Measurements from ENCODE around the gene DACT2. TPM values are rescaled to one million over a fixed set of nuclear protein-coding genes. Genes with fewer than 3 reads are reported as not detected.

The DACT2 gene
- total and polyA plus RNA-seq, 2 of the 8 experiments (the other 6 are each of a cell fraction or from before 2014, with no cell fraction given): 2.9 to 3.1 TPM

DNA sequence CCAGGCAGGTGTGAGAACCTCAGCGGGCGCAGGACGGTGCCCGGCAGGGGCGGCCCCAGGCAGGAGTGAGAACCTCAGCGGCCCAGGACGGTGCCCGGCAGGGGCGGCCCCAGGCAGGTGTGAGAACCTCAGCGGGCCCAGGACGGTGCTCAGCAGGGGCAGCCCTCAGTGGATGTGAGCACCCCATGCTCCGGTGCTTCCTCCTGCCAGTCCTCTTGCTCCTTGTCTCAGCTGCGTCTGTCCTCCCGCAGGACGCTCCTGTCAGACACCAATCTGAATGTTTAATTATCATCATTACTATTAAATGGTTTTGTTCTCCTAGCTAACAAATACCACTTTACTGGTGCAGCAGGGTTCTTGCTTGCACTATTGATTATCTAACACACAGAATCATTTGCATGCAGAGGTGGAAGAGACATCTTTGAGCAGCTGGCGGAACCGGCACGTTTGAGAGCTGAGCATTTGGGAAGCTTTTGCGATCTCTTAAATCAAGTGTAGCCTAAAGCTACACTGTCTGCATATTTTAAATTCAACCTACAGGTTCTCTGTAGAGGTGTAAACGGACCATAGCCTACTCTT lies 39.4 kb upstream of the DACT2 start:
- Histone ChIP-seq H3K79me2 (ENCODE audit: control insufficient read depth in 1 of 2, insufficient read depth in 2 of 2, low read length in 2 of 2) (no peaks in the 10 kb centered on the region), H4K8ac (ENCODE audit: extremely low read depth, insufficient read depth, low read length) (no peak overlapping the region), H3K36me3 (ENCODE audit: control insufficient read depth in 2 of 4, insufficient read depth in 4 of 4, low read length in 3 of 4) (no peaks in the 10 kb centered on the region; a peak in 1 of 8 replicates), H2BK5ac (ENCODE audit: low read depth, low read length) (no peak overlapping the region), H3K4me3 (ENCODE audit: extremely low read depth in 1 of 4, insufficient read depth in 2 of 4, low read depth in 3 of 4, low read length in 4 of 4) (no peak overlapping the region), H2BK12ac (ENCODE audit: low read depth, low read length) (no peak overlapping the region), H3K27me3 (replicated peaks in 1 of 4; ENCODE audit: control insufficient read depth in 3 of 4, extremely low read depth in 1 of 4, insufficient read depth in 3 of 4, low read length in 3 of 4) (no peaks in the 10 kb centered on the region), H4K91ac (replicated peaks; ENCODE audit: insufficient read length, low read length) (no peak overlapping the region), H2BK20ac (ENCODE audit: low read length) (no peak overlapping the region), H2BK120ac (replicated peaks; ENCODE audit: low read depth, low read length) (no peak overlapping the region), H3K9me3 (ENCODE audit: insufficient read depth in 2 of 2, low read depth in 1 of 2, low read length in 1 of 2) (peaks cover 0 to 4% of the 10 kb centered on the region in 2 experiments; a peak in 1 of 4 replicates), H2AK5ac (ENCODE audit: low read depth, low read length) (no peak overlapping the region), H3K23me2 (ENCODE audit: low read depth, low read length) (no peaks in the 10 kb centered on the region), H4K20me1 (replicated peaks in 1 of 2; ENCODE audit: control insufficient read depth in 1 of 2, insufficient read depth in 2 of 2, low read length in 2 of 2) (no peaks in the 10 kb centered on the region), H3K18ac (ENCODE audit: extremely low read depth, low read length) (no peak overlapping the region), H3K79me1 (ENCODE audit: low read depth, low read length) (no peaks in the 10 kb centered on the region), H3K4me2 (ENCODE audit: insufficient read depth in 1 of 2, low read depth in 2 of 2, low read length in 2 of 2) (no peak overlapping the region), H4K5ac (ENCODE audit: insufficient read length, low read depth, low read length) (no peak overlapping the region), H3K27ac (ENCODE audit: low read depth, low read length) (no peak overlapping the region), H3K14ac (ENCODE audit: insufficient read length) (no peak overlapping the region), H3K23ac (ENCODE audit: insufficient read length) (no peak overlapping the region), H3K56ac (replicated peaks; ENCODE audit: insufficient read length, low read depth, low read length) (no peak overlapping the region), H2BK15ac (ENCODE audit: low read length) (no peak overlapping the region), H3K4me1 (replicated peaks in 1 of 4; ENCODE audit: control insufficient read depth in 3 of 4, insufficient read depth in 4 of 4, low read length in 3 of 4) (peaks cover 0 to 3% (median 0%) of the 10 kb centered on the region in 4 experiments; a peak in 1 of 7 replicates), H2AFZ (ENCODE audit: low read length) (no peak overlapping the region), H3K9ac (replicated peaks in 1 of 4; ENCODE audit: extremely low read depth in 1 of 4, low read depth in 3 of 4, low read length in 3 of 4) (no peak overlapping the region), H3K4ac (replicated peaks; ENCODE audit: insufficient read length, low read depth, low read length) (no peak overlapping the region)
- ChIA-PET CTCF (ENCODE audit: partially characterized antibody) (interaction anchor here (0.6 to 1.2 kb wide), 4 partner anchors 12 to 188 kb away, joined by 3 to 4 read pairs (median 3); no protein-coding TSS in a partner anchor), POLR2A (ENCODE audit: partially characterized antibody) (no interaction called here)
- WGBS, 2 experiments (ENCODE audit: extremely low coverage in 1 of 2, insufficient coverage in 1 of 2, insufficient read length in 1 of 2, insufficient replicate concordance in 2 of 2, low coverage in 1 of 2, low lambda C conversion rate in 2 of 2, missing lambda C conversion rate in 1 of 2): 86% methylated on average over 7 of the region's 20 CpGs; no CpG with 5 or more reads in 1 of the 2 experiments
- no peak for DNase-seq (ENCODE audit: low read depth in 1 of 2, low spot score in 2 of 2)
- TF ChIP-seq, protein P1, sequence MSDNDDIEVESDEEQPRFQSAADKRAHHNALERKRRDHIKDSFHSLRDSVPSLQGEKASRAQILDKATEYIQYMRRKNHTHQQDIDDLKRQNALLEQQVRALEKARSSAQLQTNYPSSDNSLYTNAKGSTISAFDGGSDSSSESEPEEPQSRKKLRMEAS (IDR thresholded peaks at IDR 0.05): no peak
- TF ChIP-seq CHD2 (IDR thresholded peaks at IDR 0.05; ENCODE audit: low read length): no peak
- TF ChIP-seq TBP (IDR thresholded peaks at IDR 0.05; ENCODE audit: low read depth, low read length): no peak
- TF ChIP-seq JUND (IDR thresholded peaks at IDR 0.05; ENCODE audit: low read length): no peak
- TF ChIP-seq HDAC6 (IDR thresholded peaks at IDR 0.05; ENCODE audit: low read depth, low read length): no peak
- TF ChIP-seq RNF2 (IDR thresholded peaks at IDR 0.05; ENCODE audit: borderline replicate concordance, low read depth, low read length, missing control alignments, poor library complexity, severe bottlenecking): no peak
- no peak for TF ChIP-seq MAFK (IDR thresholded peaks at IDR 0.05; ENCODE audit: low read depth, low read length)
- TF ChIP-seq POU5F1 (IDR thresholded peaks at IDR 0.05; ENCODE audit: low read depth, low read length): no peak
- TF ChIP-seq SAP30 (IDR thresholded peaks at IDR 0.05; ENCODE audit: insufficient read depth, insufficient replicate concordance, low read length): no peak
- FAIRE-seq: no peak
